H9 (cell line): Measurements from ENCODE around the gene RNASET2. TPM values are rescaled to one million over a fixed set of nuclear protein-coding genes. Genes with fewer than 3 reads are reported as not detected.

Source experiments
- DNase-seq: peaks from one replicate; pipeline ENCODE4 v3.0.0-alpha.2; 2017
- H2AFZ ChIP-seq: one replicate; pipeline ENCODE4 v1.6.1; 2013; ENCODE audit warnings: mild to moderate bottlenecking, low read length, control low read depth, moderate library complexity
- H2AK5ac ChIP-seq: 2 replicates; pipeline ENCODE4 v1.6.1; 2013; ENCODE audit warnings: low read length, control low read depth, mixed read lengths; ENCODE audit not compliant: insufficient read length
- H2BK120ac ChIP-seq: one replicate; pipeline ENCODE4 v1.6.1; 2013; ENCODE audit warnings: low read depth, mild to moderate bottlenecking, low read length, control low read depth, inconsistent platforms; ENCODE audit not compliant: poor library complexity, severe bottlenecking
- H2BK12ac ChIP-seq: 2 replicates; pipeline ENCODE4 v1.6.1; 2013; ENCODE audit warnings: low read length, control low read depth, mixed read lengths, low read depth; ENCODE audit not compliant: insufficient read length
- H2BK15ac ChIP-seq: 2 replicates; pipeline ENCODE4 v1.6.1; 2013; ENCODE audit warnings: low read depth, low read length, control low read depth
- H2BK20ac ChIP-seq: one replicate; pipeline ENCODE4 v1.6.1; 2013; ENCODE audit warnings: low read depth, mild to moderate bottlenecking, low read length, control low read depth, inconsistent platforms; ENCODE audit not compliant: poor library complexity, severe bottlenecking
- H2BK5ac ChIP-seq: 2 replicates; pipeline ENCODE4 v1.6.1; 2013; ENCODE audit warnings: low read length, control low read depth, mixed read lengths; ENCODE audit not compliant: insufficient read length
- H3K14ac ChIP-seq: 2 replicates; pipeline ENCODE4 v1.6.1; 2013; ENCODE audit warnings: low read length, control low read depth; ENCODE audit not compliant: insufficient read depth
- H3K18ac ChIP-seq: 2 replicates; pipeline ENCODE4 v1.6.1; 2013; ENCODE audit warnings: low read depth, mild to moderate bottlenecking, mixed read lengths, low read length, control low read depth; ENCODE audit not compliant: insufficient read length
- H3K23ac ChIP-seq: 2 replicates; pipeline ENCODE4 v1.6.1; 2013; ENCODE audit warnings: low read length, control low read depth, mixed read lengths, low read depth; ENCODE audit not compliant: insufficient read length
- H3K23me2 ChIP-seq: 2 replicates; pipeline ENCODE4 v1.6.1; 2013; ENCODE audit warnings: low read depth, mild to moderate bottlenecking, mixed read lengths, low read length, control low read depth; ENCODE audit not compliant: insufficient read length, poor library complexity, severe bottlenecking
- H3K27ac ChIP-seq: 2 replicates; pipeline ENCODE4 v1.5.1; 2013; ENCODE audit warnings: low read length, control low read depth, mixed read lengths, low read depth; ENCODE audit not compliant: insufficient read length
- H3K27me3 ChIP-seq: 2 replicates; pipeline ENCODE4 v1.6.1; 2013; ENCODE audit warnings: low read length, control low read depth, inconsistent platforms; ENCODE audit not compliant: insufficient read depth
- H3K4ac ChIP-seq: 2 replicates; pipeline ENCODE4 v1.6.1; 2013; ENCODE audit warnings: low read depth, mild to moderate bottlenecking, control low read depth, inconsistent platforms, low read length, moderate library complexity
- H3K4me1 ChIP-seq: 2 replicates; pipeline ENCODE4 v1.6.1; 2013; ENCODE audit warnings: low read length, control low read depth, inconsistent platforms; ENCODE audit not compliant: insufficient read depth
- H3K4me2 ChIP-seq: 2 replicates; pipeline ENCODE4 v1.6.1; 2013; ENCODE audit warnings: low read length, control low read depth, mixed read lengths; ENCODE audit not compliant: insufficient read length, insufficient read depth
- H3K56ac ChIP-seq: 2 replicates; pipeline ENCODE4 v1.6.1; 2013; ENCODE audit warnings: low read depth, mild to moderate bottlenecking, mixed read lengths, low read length, control low read depth; ENCODE audit not compliant: insufficient read length
- H3K79me1 ChIP-seq: 2 replicates; pipeline ENCODE4 v1.6.1; 2013; ENCODE audit warnings: low read depth, mild to moderate bottlenecking, moderate library complexity, low read length, control low read depth, inconsistent platforms; ENCODE audit not compliant: insufficient read depth, poor library complexity, severe bottlenecking
- H3K79me2 ChIP-seq: 2 replicates; pipeline ENCODE4 v1.6.1; 2013; ENCODE audit warnings: low read length, control low read depth, inconsistent platforms; ENCODE audit not compliant: insufficient read depth
- H3K9ac ChIP-seq: 2 replicates; pipeline ENCODE4 v1.6.1; 2013; ENCODE audit warnings: low read length, control low read depth, mixed read lengths; ENCODE audit not compliant: insufficient read length; ENCODE audit errors: extremely low read depth
- H3K9me3 ChIP-seq: one replicate; pipeline ENCODE4 v1.6.1; 2013; ENCODE audit warnings: low read depth, low read length, inconsistent platforms; ENCODE audit not compliant: control insufficient read depth
- H3T11ph ChIP-seq: one replicate; pipeline ENCODE4 v1.6.1; 2013; ENCODE audit warnings: mild to moderate bottlenecking, low read length, control low read depth, inconsistent platforms
- H4K20me1 ChIP-seq: one replicate; pipeline ENCODE4 v1.6.1; 2013; ENCODE audit not compliant: control insufficient read depth, insufficient read length, insufficient read depth
- H4K5ac ChIP-seq: 2 replicates; pipeline ENCODE4 v1.6.1; 2013; ENCODE audit warnings: low read depth, mild to moderate bottlenecking, mixed read lengths, low read length, control low read depth; ENCODE audit not compliant: insufficient read length
- H4K8ac ChIP-seq: replicated peaks from 2 replicates; pipeline ENCODE4 v1.6.1; 2013; ENCODE audit warnings: low read length, control low read depth, mixed read lengths, low read depth; ENCODE audit not compliant: insufficient read length
- H4K91ac ChIP-seq: 2 replicates; pipeline ENCODE4 v1.6.1; 2013; ENCODE audit warnings: low read depth, mild to moderate bottlenecking, moderate library complexity, mixed read lengths, low read length, control low read depth; ENCODE audit not compliant: insufficient read length
- H3K27ac Mint-ChIP-seq, 3 experiments: 2 replicates in 2 of 3; 3 replicates in 1 of 3; pipeline ENCODE4 v1.8.0; 2020 to 2021; ENCODE audit warnings: mixed read lengths in 3 of 3, mild to moderate bottlenecking in 1 of 3, moderate library complexity in 1 of 3
- H3K27me3 Mint-ChIP-seq: 2 replicates; pipeline ENCODE4 v1.8.0; 2021; ENCODE audit warnings: low read depth, mild to moderate bottlenecking, moderate library complexity, mixed read lengths
- H3K36me3 Mint-ChIP-seq, 3 experiments: 2 replicates in 2 of 3; 3 replicates in 1 of 3; pipeline ENCODE4 v1.8.0; 2020 to 2021; ENCODE audit warnings: low read depth in 3 of 3, mixed read lengths in 3 of 3; ENCODE audit not compliant: insufficient read depth in 1 of 3
- H3K4me1 Mint-ChIP-seq, 2 experiments: 2 replicates each; pipeline ENCODE4 v1.8.0; 2020; ENCODE audit warnings: mixed read lengths in 2 of 2
- H3K4me3 Mint-ChIP-seq, 2 experiments: 2 replicates in 1 of 2; 3 replicates in 1 of 2; pipeline ENCODE4 v1.8.0; 2020 to 2021; ENCODE audit warnings: mild to moderate bottlenecking in 2 of 2, mixed read lengths in 2 of 2, moderate library complexity in 1 of 2
- H3K9me3 Mint-ChIP-seq, 2 experiments: 2 replicates in 1 of 2; 3 replicates in 1 of 2; pipeline ENCODE4 v1.8.0; 2020; ENCODE audit warnings: mild to moderate bottlenecking in 2 of 2, mixed read lengths in 2 of 2, moderate library complexity in 1 of 2
- WGBS: extraction: QIAGEN DNeasy Blood & Tissue Kit; methylation state at CpG from one replicate; pipeline ENCODE4 v1.1.7; 2013; ENCODE audit warnings: missing lambda C conversion rate, low lambda C conversion rate, mixed read lengths; ENCODE audit not compliant: insufficient read length; ENCODE audit errors: extremely low coverage; 5-methylcytosine and 5-hydroxymethylcytosine counted together
- total RNA-seq: library from RNA; stranded (reverse); gene quantifications from 2 replicates; pipeline ENCODE4 v1.2.1, GENCODE V29; 2021
- TF ChIP-seq, protein P1 (sequence below): fragments of 200-600 bp; sonication (generic); conservative IDR thresholded peaks from 3 replicates; pipeline ENCODE4 v1.8.0; 2021; ENCODE audit warnings: antibody characterized with exemption, mild to moderate bottlenecking

The RNASET2 gene
- total RNA-seq, 1 experiment from 2014 or later = 28.2 TPM

DNA sequence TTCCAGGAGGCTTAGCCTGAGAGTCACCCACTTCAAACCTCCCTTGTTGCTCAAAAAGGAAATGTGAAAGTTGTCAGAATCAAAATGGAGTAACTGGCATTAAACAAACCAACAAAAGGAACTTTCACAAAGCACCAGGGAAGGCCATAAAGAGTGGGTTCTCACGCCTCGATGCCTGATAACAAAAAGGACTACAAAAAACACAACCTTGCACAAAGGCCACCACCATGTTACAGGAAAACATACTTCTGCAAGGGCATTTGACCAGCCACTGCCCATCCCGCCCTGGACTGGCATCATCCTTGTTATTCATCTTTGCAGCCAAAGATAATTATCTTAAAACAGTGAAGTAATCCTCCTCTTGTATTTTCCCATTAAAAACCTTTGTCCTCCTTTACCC lies 34.8 kb downstream of the RNASET2 start:
- no peak overlapping the region for H2BK20ac ChIP-seq
- H3K79me2 ChIP-seq = no peaks in the 10 kb centered on the region
- H2BK120ac ChIP-seq = no peak overlapping the region
- H3K4me2 ChIP-seq = no peak overlapping the region
- no CpG with 5 or more reads among the region's 3 CpGs for WGBS
- Mint-ChIP-seq H3K36me3 (no peaks in the 10 kb centered on the region), H3K9me3 (peaks cover 0 to under 1% of the 10 kb centered on the region in 2 experiments; a peak in 1 of 5 replicates), H3K27ac (no peak overlapping the region), H3K27me3 (peaks cover 2% of the 10 kb centered on the region), H3K4me3 (no peak overlapping the region), H3K4me1 (no peaks in the 10 kb centered on the region)
- H2BK5ac ChIP-seq = no peak overlapping the region
- no peaks in the 10 kb centered on the region for H3K79me1 ChIP-seq
- H3K56ac ChIP-seq = no peak overlapping the region
- no peak overlapping the region for H4K8ac ChIP-seq
- H2BK12ac ChIP-seq = no peak overlapping the region
- no peak overlapping the region for H2AFZ ChIP-seq
- H2AK5ac ChIP-seq = no peak overlapping the region
- no peaks in the 10 kb centered on the region for H3K27me3 ChIP-seq
- H4K20me1 ChIP-seq = no peaks in the 10 kb centered on the region
- TF ChIP-seq, protein P1, sequence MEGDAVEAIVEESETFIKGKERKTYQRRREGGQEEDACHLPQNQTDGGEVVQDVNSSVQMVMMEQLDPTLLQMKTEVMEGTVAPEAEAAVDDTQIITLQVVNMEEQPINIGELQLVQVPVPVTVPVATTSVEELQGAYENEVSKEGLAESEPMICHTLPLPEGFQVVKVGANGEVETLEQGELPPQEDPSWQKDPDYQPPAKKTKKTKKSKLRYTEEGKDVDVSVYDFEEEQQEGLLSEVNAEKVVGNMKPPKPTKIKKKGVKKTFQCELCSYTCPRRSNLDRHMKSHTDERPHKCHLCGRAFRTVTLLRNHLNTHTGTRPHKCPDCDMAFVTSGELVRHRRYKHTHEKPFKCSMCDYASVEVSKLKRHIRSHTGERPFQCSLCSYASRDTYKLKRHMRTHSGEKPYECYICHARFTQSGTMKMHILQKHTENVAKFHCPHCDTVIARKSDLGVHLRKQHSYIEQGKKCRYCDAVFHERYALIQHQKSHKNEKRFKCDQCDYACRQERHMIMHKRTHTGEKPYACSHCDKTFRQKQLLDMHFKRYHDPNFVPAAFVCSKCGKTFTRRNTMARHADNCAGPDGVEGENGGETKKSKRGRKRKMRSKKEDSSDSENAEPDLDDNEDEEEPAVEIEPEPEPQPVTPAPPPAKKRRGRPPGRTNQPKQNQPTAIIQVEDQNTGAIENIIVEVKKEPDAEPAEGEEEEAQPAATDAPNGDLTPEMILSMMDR = no peak
- H3K27ac ChIP-seq = no peak overlapping the region
- no peak overlapping the region for H3K23ac ChIP-seq
- H3K23me2 ChIP-seq = no peaks in the 10 kb centered on the region
- H3K9ac ChIP-seq = no peak overlapping the region
- no peak for DNase-seq
- no peaks in the 10 kb centered on the region for H3K9me3 ChIP-seq
- no peak overlapping the region for H3K18ac ChIP-seq
- no peak overlapping the region for H4K91ac ChIP-seq
- no peak overlapping the region for H3T11ph ChIP-seq
- H2BK15ac ChIP-seq = no peak overlapping the region
- H3K4me1 ChIP-seq = no peaks in the 10 kb centered on the region
- H4K5ac ChIP-seq = no peak overlapping the region
- H3K14ac ChIP-seq = no peak overlapping the region
- H3K4ac ChIP-seq = no peak overlapping the region
